GM12891 (cell line): ENCODE results near the gene NFKBIE.

Experiments used
- POLR2A ChIP-seq: IDR thresholded peaks from 2 replicates; pipeline ENCODE4 v1.6.1; 2011; ENCODE audit warnings: low read depth, low read length, control low read depth
- POLR2AphosphoS5 ChIP-seq: IDR thresholded peaks from 2 replicates; pipeline ENCODE4 v1.6.1; 2011; ENCODE audit warnings: low read depth, low read length, control low read depth
- POU2F2 ChIP-seq: IDR thresholded peaks from 2 replicates; pipeline ENCODE4 v1.6.1; 2011; ENCODE audit warnings: low read depth, mild to moderate bottlenecking, control low read depth, low read length, moderate library complexity
- SPI1 ChIP-seq: IDR thresholded peaks from 2 replicates; pipeline ENCODE4 v1.6.1; 2011; ENCODE audit warnings: low read depth, low read length, control low read depth
- TAF1 ChIP-seq: IDR thresholded peaks from 2 replicates; pipeline ENCODE4 v1.6.1; 2011; ENCODE audit warnings: low read depth, low read length, control low read depth

DNA sequence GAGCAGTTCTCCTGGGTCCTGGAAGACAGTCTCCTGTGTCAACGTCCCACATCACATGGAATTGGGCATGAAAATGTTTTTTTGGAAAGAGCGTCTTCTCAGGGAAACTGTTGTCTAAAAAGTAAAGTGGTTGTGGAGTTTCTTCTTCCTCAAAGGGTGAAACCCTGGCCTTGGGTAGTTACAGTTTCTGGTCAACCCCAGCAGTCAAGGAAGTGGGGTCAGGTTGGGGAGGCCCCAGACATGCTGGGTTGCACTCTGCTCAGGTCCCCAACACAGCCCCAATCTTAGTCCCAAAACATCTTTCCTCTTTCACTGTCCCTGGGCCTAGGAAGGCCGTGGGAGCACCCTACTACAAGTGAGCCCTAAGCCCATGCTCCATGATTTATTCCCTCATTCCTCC is 996 bp upstream of the NFKBIE start:
- TF ChIP-seq POLR2AphosphoS5: no peak
- no peak for TF ChIP-seq TAF1
- TF ChIP-seq POLR2A: no peak
- TF ChIP-seq SPI1: peak; percentile 47
- no peak for TF ChIP-seq POU2F2
